SK-N-SH (cell line): ENCODE data around the gene RPP25. TPM values are rescaled to one million over a fixed set of nuclear protein-coding genes. Genes with fewer than 3 reads are reported as not detected.

Source experiments
- CTCF ChIA-PET: fragments of 300-600, 350-600 bp; formaldehyde crosslinking; extraction: SDS; loops from one replicate; lab custom pipeline; 2021; lab: Yijun Ruan, JAX
- POLR2A ChIA-PET: fragments of 350-600 bp; sonication (Branson Sonifier 250); formaldehyde crosslinking; extraction: SDS; loops from one replicate; lab custom pipeline; 2020; ENCODE audit warnings: antibody characterized with exemption, inconsistent platforms; lab: Yijun Ruan, JAX
- DNase-seq: peaks from one replicate; pipeline ENCODE4 v3.0.0; 2012
- H2AFZ ChIP-seq: fragments of 200-600 bp; sonication (generic); 2 replicates; pipeline ENCODE4 v1.8.1; 2016; ENCODE audit warnings: antibody characterized with exemption, mild to moderate bottlenecking, low read depth
- H3F3A ChIP-seq: fragments of 200-600 bp; sonication (generic); replicated peaks from 2 replicates; pipeline ENCODE3; 2016; ENCODE audit warnings: antibody characterized with exemption, mild to moderate bottlenecking; ENCODE audit not compliant: insufficient read depth
- H3K27ac ChIP-seq, 2 experiments: fragments of 200-500 bp in 1 of 2; fragments of 200-600 bp in 1 of 2; sonication (Bioruptor generic) in 1 of 2; sonication (generic), shearing (Covaris generic) in 1 of 2; 2 replicates each; pipeline versions ENCODE4 v1.5.1 to v1.6.1; 2014 to 2016; ENCODE audit warnings: low read depth in 2 of 2, inconsistent platforms in 1 of 2, low read length in 1 of 2, mild to moderate bottlenecking in 1 of 2, mixed read lengths in 1 of 2
- H3K27me3 ChIP-seq: fragments of 200-600 bp; sonication (generic), shearing (Covaris generic); 2 replicates; pipeline ENCODE4 v1.6.1; 2016; ENCODE audit warnings: mixed run types; ENCODE audit not compliant: insufficient read depth
- H3K36me3 ChIP-seq, 2 experiments: fragments of 200-500 bp in 1 of 2; fragments of 200-600 bp in 1 of 2; sonication (Bioruptor generic) in 1 of 2; sonication (generic) in 1 of 2; replicated peaks in 1 of 2; 2 replicates each; pipeline versions ENCODE3 to v1.5.1; 2014 to 2016; ENCODE audit warnings: low read length in 1 of 2, mild to moderate bottlenecking in 1 of 2; ENCODE audit not compliant: insufficient read depth in 2 of 2, control insufficient read depth in 1 of 2
- H3K4me1 ChIP-seq, 2 experiments: fragments of 200-500 bp in 1 of 2; fragments of 200-600 bp in 1 of 2; sonication (Bioruptor generic) in 1 of 2; sonication (generic), shearing (Covaris generic) in 1 of 2; 2 replicates each; pipeline versions ENCODE4 v1.5.1 to v1.6.1; 2014 to 2016; ENCODE audit warnings: low read depth in 1 of 2, low read length in 1 of 2, mixed run types in 1 of 2; ENCODE audit not compliant: insufficient read depth in 2 of 2, control insufficient read depth in 1 of 2
- H3K4me2 ChIP-seq: fragments of 200-600 bp; sonication (generic), shearing (Covaris generic); 2 replicates; pipeline ENCODE4 v1.6.1; 2017; ENCODE audit warnings: mixed run types
- H3K4me3 ChIP-seq, 2 experiments: fragments of 200-500 bp in 1 of 2; fragments of 200-600 bp in 1 of 2; sonication (Bioruptor generic) in 1 of 2; sonication (generic), shearing (Covaris generic) in 1 of 2; 2 replicates each; pipeline versions ENCODE4 v1.5.1 to v1.8.1; 2014 to 2016; ENCODE audit warnings: low read depth in 2 of 2, inconsistent platforms in 1 of 2, low read length in 1 of 2, mild to moderate bottlenecking in 1 of 2, mixed read lengths in 1 of 2, moderate library complexity in 1 of 2
- H3K79me2 ChIP-seq: fragments of 200-600 bp; sonication (generic); 2 replicates; pipeline ENCODE4 v1.8.1; 2017; ENCODE audit warnings: mild to moderate bottlenecking; ENCODE audit not compliant: insufficient read depth
- H3K9ac ChIP-seq: fragments of 200-600 bp; sonication (generic); 2 replicates; pipeline ENCODE4 v1.6.1; 2017; ENCODE audit warnings: mixed run types
- H3K9me2 ChIP-seq: fragments of 200-600 bp; sonication (generic); 2 replicates; pipeline ENCODE4 v1.6.1; 2017; ENCODE audit warnings: mixed run types
- H3K9me3 ChIP-seq: fragments of 200-600 bp; sonication (generic); 2 replicates; pipeline ENCODE4 v1.6.1; 2017; ENCODE audit warnings: mixed run types, mild to moderate bottlenecking, moderate library complexity
- H4K20me1 ChIP-seq: fragments of 200-600 bp; sonication (generic); 2 replicates; pipeline ENCODE4 v1.6.1; 2017; ENCODE audit warnings: mild to moderate bottlenecking, mixed run types; ENCODE audit not compliant: insufficient read depth
- ELF1 ChIP-seq: IDR thresholded peaks from 2 replicates; pipeline ENCODE4 v1.4.0; 2012
- EP300 ChIP-seq, 2 experiments: IDR thresholded peaks; 2 replicates each; pipeline versions ENCODE4 v1.4.0 to v1.6.1; 2012; ENCODE audit warnings: borderline replicate concordance in 1 of 2, low read depth in 1 of 2, low read length in 1 of 2
- EZH2phosphoT487 ChIP-seq: fragments of 200-600 bp; sonication (generic); IDR thresholded peaks from 2 replicates; pipeline ENCODE4 v1.6.1; 2017; ENCODE audit warnings: low read depth, mixed run types, mild to moderate bottlenecking, antibody characterized with exemption, moderate library complexity, borderline replicate concordance
- FOXJ3 ChIP-seq: sonication (generic); formaldehyde crosslinking; IDR thresholded peaks from 2 replicates; pipeline ENCODE4 v1.5.1; 2020; ENCODE audit warnings: mild to moderate bottlenecking, missing genetic modification reagents
- FOXM1 ChIP-seq: IDR thresholded peaks from 2 replicates; pipeline ENCODE4 v1.4.0; 2012; ENCODE audit warnings: low read depth, mild to moderate bottlenecking
- GATA2 ChIP-seq: sonication (generic); formaldehyde crosslinking; IDR thresholded peaks from 2 replicates; pipeline ENCODE4 v1.5.0; 2020; ENCODE audit warnings: mild to moderate bottlenecking, missing genetic modification reagents
- JUND ChIP-seq: IDR thresholded peaks from 2 replicates; pipeline ENCODE4 v1.4.0; 2012
- MXI1 ChIP-seq: IDR thresholded peaks from 2 replicates; pipeline ENCODE4 v1.6.1; 2012; ENCODE audit warnings: mild to moderate bottlenecking, low read depth, low read length, improper control_type of control experiment
- NFIC ChIP-seq: IDR thresholded peaks from 2 replicates; pipeline ENCODE4 v1.4.0; 2012; ENCODE audit warnings: borderline replicate concordance
- NRF1 ChIP-seq: IDR thresholded peaks from 2 replicates; pipeline ENCODE4 v1.6.1; 2012; ENCODE audit warnings: low read depth, mild to moderate bottlenecking, low read length
- POLR2AphosphoS5 ChIP-seq: IDR thresholded peaks from 2 replicates; pipeline ENCODE4 v1.6.1; 2012; ENCODE audit warnings: low read depth, low read length
- RFX5 ChIP-seq: IDR thresholded peaks from 2 replicates; pipeline ENCODE4 v1.6.1; 2012; ENCODE audit warnings: mild to moderate bottlenecking, improper control_type of control experiment, low read length
- SMC3 ChIP-seq: IDR thresholded peaks from 2 replicates; pipeline ENCODE4 v1.6.1; 2012; ENCODE audit warnings: low read depth, low read length, improper control_type of control experiment
- TAF1 ChIP-seq: IDR thresholded peaks from 2 replicates; pipeline ENCODE4 v1.6.1; 2012; ENCODE audit warnings: low read depth, mild to moderate bottlenecking, low read length, moderate library complexity, borderline replicate concordance
- TCF12 ChIP-seq: IDR thresholded peaks from 2 replicates; pipeline ENCODE4 v1.4.0; 2012
- TEAD4 ChIP-seq: IDR thresholded peaks from 2 replicates; pipeline ENCODE4 v1.4.0; 2012; ENCODE audit warnings: mild to moderate bottlenecking, borderline replicate concordance; ENCODE audit not compliant: insufficient read depth
- YY1 ChIP-seq: IDR thresholded peaks from 2 replicates; pipeline ENCODE4 v1.4.0; 2012; ENCODE audit warnings: low read depth, mild to moderate bottlenecking
- WGBS: methylation state at CpG from one replicate; pipeline ENCODE4 v1.1.6; 2017; ENCODE audit warnings: low lambda C conversion rate; 5-methylcytosine and 5-hydroxymethylcytosine counted together
- polyA plus RNA-seq, 3 experiments: library from polyadenylated mRNA; depleted of rRNA; stranded (reverse); fragments of >200 nt; gene quantifications; 2 replicates each; pipeline ENCODE4 v1.2.3, GENCODE V29; 2012
- TF ChIP-seq, protein P1 (sequence below): IDR thresholded peaks from 2 replicates; pipeline ENCODE4 v1.4.0; 2012; ENCODE audit warnings: low read depth
- TF ChIP-seq, protein P2 (sequence below): IDR thresholded peaks from 2 replicates; pipeline ENCODE4; 2012
- TF ChIP-seq, protein P3 (sequence below): IDR thresholded peaks from 2 replicates; pipeline ENCODE4 v1.6.1; 2012; ENCODE audit warnings: mild to moderate bottlenecking, low read depth, low read length, moderate library complexity
- TF ChIP-seq, protein P4 (sequence below): fragments of 200-600 bp; sonication (generic); IDR thresholded peaks from 2 replicates; pipeline ENCODE4 v1.6.1; 2017; ENCODE audit warnings: antibody characterized with exemption, mild to moderate bottlenecking, moderate library complexity
- TF ChIP-seq, protein P5 (sequence below): fragments of 150-350 bp; IDR thresholded peaks from 2 replicates; pipeline ENCODE4 v1.6.1; 2017; ENCODE audit warnings: antibody characterized with exemption, low read length, low read depth, borderline replicate concordance

Gene RPP25
- polyA plus RNA-seq, 1 of the 3 experiments (the other 2 are of a cell fraction) = 1.7 TPM

DNA sequence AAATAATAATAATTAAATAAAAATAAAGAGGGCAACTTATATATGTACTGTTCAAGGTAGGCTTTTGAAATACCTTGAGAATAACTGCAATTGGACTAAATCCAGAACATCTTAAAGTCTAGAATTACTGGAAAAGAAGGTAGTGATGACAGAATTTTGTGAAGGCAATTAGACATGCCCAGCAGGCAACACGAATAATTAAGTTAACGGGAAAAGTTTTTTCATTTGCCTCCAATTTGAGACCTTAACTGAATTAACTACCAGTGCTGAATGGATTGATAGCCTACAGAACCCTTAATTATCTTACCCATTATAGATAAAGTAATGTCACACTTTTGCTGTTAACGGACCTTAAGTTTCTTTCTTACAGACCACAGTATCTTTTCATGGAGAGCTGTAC is 32.0 kb downstream of the RPP25 start (continued):
- TF ChIP-seq, protein P1, sequence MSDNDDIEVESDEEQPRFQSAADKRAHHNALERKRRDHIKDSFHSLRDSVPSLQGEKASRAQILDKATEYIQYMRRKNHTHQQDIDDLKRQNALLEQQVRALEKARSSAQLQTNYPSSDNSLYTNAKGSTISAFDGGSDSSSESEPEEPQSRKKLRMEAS = no peak
- TF ChIP-seq ELF1 (no peak), YY1 (no peak), POLR2AphosphoS5 (no peak)

DNA sequence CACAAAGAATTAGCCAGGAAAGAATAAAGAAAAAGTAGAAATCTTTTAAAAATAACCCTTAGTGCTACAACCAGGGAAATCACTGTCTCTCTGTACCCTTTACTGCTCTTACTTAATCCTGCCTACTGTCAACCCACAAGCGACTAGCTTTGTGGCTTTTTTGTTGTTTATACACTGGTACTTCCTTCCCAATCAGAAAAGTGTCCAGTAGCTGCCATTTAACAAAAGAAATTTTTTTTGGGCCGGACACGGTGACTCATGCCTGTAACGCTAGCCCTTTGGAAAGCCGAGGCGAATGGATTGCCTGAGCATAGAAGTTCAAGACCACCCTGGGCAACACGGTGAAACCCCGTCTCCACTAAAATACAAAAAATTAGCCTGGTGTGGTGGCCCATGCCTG is 36.1 kb downstream of the RPP25 start:
- H3K27ac ChIP-seq = no peak overlapping the region
- CTCF ChIA-PET = interaction anchor here (1.1 to 4.2 kb wide), 2 partner anchors 19 to 85 kb away, joined by 4 to 25 read pairs; no protein-coding TSS in a partner anchor

More for the DNA sequence above, 36.1 kb downstream of the RPP25 start:
- POLR2A ChIA-PET = interaction anchor here (1.4 kb wide), 1 partner anchor 13 kb away, joined by 3 read pairs; the partner anchor contains the start of gene FAM219B
- no peaks in the 10 kb centered on the region for H3K9me3 ChIP-seq
- no peaks in the 10 kb centered on the region for H3K4me1 ChIP-seq
- H2AFZ ChIP-seq = no peak overlapping the region
- 0 out of 2 replicates have a peak, but pooled peaks cover 7% of the 10 kb centered on the region for H3K79me2 ChIP-seq
- no peaks in the 10 kb centered on the region for H3K9me2 ChIP-seq
- no peak for TF ChIP-seq TAF1
- no peak for TF ChIP-seq EZH2phosphoT487
- TF ChIP-seq GATA2 (CRISPR knock-in tag) = no peak
- TF ChIP-seq MXI1 = no peak
- TF ChIP-seq, protein P2, sequence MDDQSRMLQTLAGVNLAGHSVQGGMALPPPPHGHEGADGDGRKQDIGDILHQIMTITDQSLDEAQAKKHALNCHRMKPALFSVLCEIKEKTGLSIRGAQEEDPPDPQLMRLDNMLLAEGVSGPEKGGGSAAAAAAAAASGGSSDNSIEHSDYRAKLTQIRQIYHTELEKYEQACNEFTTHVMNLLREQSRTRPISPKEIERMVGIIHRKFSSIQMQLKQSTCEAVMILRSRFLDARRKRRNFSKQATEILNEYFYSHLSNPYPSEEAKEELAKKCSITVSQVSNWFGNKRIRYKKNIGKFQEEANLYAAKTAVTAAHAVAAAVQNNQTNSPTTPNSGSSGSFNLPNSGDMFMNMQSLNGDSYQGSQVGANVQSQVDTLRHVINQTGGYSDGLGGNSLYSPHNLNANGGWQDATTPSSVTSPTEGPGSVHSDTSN = no peak
- TF ChIP-seq, protein P3, sequence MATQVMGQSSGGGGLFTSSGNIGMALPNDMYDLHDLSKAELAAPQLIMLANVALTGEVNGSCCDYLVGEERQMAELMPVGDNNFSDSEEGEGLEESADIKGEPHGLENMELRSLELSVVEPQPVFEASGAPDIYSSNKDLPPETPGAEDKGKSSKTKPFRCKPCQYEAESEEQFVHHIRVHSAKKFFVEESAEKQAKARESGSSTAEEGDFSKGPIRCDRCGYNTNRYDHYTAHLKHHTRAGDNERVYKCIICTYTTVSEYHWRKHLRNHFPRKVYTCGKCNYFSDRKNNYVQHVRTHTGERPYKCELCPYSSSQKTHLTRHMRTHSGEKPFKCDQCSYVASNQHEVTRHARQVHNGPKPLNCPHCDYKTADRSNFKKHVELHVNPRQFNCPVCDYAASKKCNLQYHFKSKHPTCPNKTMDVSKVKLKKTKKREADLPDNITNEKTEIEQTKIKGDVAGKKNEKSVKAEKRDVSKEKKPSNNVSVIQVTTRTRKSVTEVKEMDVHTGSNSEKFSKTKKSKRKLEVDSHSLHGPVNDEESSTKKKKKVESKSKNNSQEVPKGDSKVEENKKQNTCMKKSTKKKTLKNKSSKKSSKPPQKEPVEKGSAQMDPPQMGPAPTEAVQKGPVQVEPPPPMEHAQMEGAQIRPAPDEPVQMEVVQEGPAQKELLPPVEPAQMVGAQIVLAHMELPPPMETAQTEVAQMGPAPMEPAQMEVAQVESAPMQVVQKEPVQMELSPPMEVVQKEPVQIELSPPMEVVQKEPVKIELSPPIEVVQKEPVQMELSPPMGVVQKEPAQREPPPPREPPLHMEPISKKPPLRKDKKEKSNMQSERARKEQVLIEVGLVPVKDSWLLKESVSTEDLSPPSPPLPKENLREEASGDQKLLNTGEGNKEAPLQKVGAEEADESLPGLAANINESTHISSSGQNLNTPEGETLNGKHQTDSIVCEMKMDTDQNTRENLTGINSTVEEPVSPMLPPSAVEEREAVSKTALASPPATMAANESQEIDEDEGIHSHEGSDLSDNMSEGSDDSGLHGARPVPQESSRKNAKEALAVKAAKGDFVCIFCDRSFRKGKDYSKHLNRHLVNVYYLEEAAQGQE = no peak
- TF ChIP-seq, protein P4, sequence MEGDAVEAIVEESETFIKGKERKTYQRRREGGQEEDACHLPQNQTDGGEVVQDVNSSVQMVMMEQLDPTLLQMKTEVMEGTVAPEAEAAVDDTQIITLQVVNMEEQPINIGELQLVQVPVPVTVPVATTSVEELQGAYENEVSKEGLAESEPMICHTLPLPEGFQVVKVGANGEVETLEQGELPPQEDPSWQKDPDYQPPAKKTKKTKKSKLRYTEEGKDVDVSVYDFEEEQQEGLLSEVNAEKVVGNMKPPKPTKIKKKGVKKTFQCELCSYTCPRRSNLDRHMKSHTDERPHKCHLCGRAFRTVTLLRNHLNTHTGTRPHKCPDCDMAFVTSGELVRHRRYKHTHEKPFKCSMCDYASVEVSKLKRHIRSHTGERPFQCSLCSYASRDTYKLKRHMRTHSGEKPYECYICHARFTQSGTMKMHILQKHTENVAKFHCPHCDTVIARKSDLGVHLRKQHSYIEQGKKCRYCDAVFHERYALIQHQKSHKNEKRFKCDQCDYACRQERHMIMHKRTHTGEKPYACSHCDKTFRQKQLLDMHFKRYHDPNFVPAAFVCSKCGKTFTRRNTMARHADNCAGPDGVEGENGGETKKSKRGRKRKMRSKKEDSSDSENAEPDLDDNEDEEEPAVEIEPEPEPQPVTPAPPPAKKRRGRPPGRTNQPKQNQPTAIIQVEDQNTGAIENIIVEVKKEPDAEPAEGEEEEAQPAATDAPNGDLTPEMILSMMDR = no peak
- TF ChIP-seq EP300 (IDR thresholded peaks at IDR 0.05; ENCODE audit: borderline replicate concordance in 1 of 2, low read depth in 1 of 2, low read length in 1 of 2) = no peak
- no peak for TF ChIP-seq TEAD4
- no peak for TF ChIP-seq RFX5
- TF ChIP-seq ELF1 = no peak
- no peak for TF ChIP-seq NRF1
- no peak for TF ChIP-seq TCF12
- TF ChIP-seq POLR2AphosphoS5 = no peak
- TF ChIP-seq FOXM1 = no peak
- TF ChIP-seq FOXJ3 = no peak
- no peak for TF ChIP-seq SMC3
- TF ChIP-seq NFIC = no peak
- TF ChIP-seq, protein P5, sequence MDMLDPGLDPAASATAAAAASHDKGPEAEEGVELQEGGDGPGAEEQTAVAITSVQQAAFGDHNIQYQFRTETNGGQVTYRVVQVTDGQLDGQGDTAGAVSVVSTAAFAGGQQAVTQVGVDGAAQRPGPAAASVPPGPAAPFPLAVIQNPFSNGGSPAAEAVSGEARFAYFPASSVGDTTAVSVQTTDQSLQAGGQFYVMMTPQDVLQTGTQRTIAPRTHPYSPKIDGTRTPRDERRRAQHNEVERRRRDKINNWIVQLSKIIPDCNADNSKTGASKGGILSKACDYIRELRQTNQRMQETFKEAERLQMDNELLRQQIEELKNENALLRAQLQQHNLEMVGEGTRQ = no peak
- no peak for TF ChIP-seq JUND
- TF ChIP-seq, all 33 proteins: peak for 0
- Histone ChIP-seq H3K4me2 (no peak overlapping the region), H3K36me3 (peaks cover 36 to 58% of the 10 kb centered on the region in 2 experiments), H4K20me1 (no peaks in the 10 kb centered on the region), H3K4me3 (no peak overlapping the region), H3K9ac (no peak overlapping the region), H3K27me3 (no peaks in the 10 kb centered on the region), H3F3A (no peaks in the 10 kb centered on the region)
- WGBS = 94% methylated on average over 8 of the region's 8 CpGs
- DNase-seq = no peak
